Activated CD8-positive, alpha-beta T cell treated with anti-CD3 and anti-CD28 coated beads for 36 hours (primary cell): ENCODE results near the gene ZNF747. TPM values are rescaled to one million over a fixed set of nuclear protein-coding genes. Genes with fewer than 3 reads are reported as not detected.
A peak's percentile ranks its signal among the peaks of the same experiment; 100 is the strongest.

Source experiments
- ATAC-seq: fragments of 200-7000 bp; cut with Tn5 transposase; one replicate; pipeline ENCODE4 v1.10.0; 2021; ENCODE audit warnings: mild to moderate bottlenecking, moderate library complexity
- CTCF ChIA-PET: fragments of 350-600 bp; sonication (Branson Sonifier 250); formaldehyde crosslinking; loops from one replicate; lab custom pipeline; 2021; ENCODE audit warnings: antibody characterized with exemption; lab: Charles Lee
- POLR2A ChIA-PET: fragments of 350-600 bp; sonication (Branson Sonifier 250); formaldehyde crosslinking; loops from one replicate; lab custom pipeline; 2021; ENCODE audit warnings: antibody characterized with exemption; lab: Charles Lee
- DNase-seq: peaks from one replicate; pipeline ENCODE4 v3.0.0-alpha.2; 2020
- H3K27ac Mint-ChIP-seq: one replicate; pipeline ENCODE4 v1.8.0; 2021; ENCODE audit warnings: mild to moderate bottlenecking, mixed read lengths
- H3K27me3 Mint-ChIP-seq: one replicate; pipeline ENCODE4 v1.8.0; 2021; ENCODE audit warnings: mixed read lengths
- H3K36me3 Mint-ChIP-seq: one replicate; pipeline ENCODE4 v1.8.0; 2021; ENCODE audit warnings: low read depth, mixed read lengths
- H3K4me1 Mint-ChIP-seq: one replicate; pipeline ENCODE4 v1.8.0; 2021; ENCODE audit warnings: low read depth, mixed read lengths
- H3K4me3 Mint-ChIP-seq: one replicate; pipeline ENCODE4 v1.8.0; 2021; ENCODE audit warnings: mild to moderate bottlenecking, moderate library complexity, mixed read lengths
- H3K9me3 Mint-ChIP-seq: one replicate; pipeline ENCODE4 v1.8.0; 2021; ENCODE audit warnings: mixed read lengths
- intact Hi-C: fragments of 100-400 bp; cut with micrococcal nuclease; formaldehyde crosslinking; loops from one replicate; pipeline ENCODE4 v1.10.0; 2022
- total RNA-seq, 2 experiments: library from RNA; stranded (reverse); gene quantifications; one replicate each; pipeline ENCODE4 v1.2.3, GENCODE V29; 2021
- TF ChIP-seq, protein P1 (sequence below): fragments of 200-600 bp; IDR thresholded peaks from one replicate; pipeline ENCODE4 v1.8.0; 2022; ENCODE audit warnings: antibody characterized with exemption, mild to moderate bottlenecking

Gene ZNF747
- total RNA-seq, 2 experiments from 2014 or later: 6.7 to 7.9 TPM

DNA sequence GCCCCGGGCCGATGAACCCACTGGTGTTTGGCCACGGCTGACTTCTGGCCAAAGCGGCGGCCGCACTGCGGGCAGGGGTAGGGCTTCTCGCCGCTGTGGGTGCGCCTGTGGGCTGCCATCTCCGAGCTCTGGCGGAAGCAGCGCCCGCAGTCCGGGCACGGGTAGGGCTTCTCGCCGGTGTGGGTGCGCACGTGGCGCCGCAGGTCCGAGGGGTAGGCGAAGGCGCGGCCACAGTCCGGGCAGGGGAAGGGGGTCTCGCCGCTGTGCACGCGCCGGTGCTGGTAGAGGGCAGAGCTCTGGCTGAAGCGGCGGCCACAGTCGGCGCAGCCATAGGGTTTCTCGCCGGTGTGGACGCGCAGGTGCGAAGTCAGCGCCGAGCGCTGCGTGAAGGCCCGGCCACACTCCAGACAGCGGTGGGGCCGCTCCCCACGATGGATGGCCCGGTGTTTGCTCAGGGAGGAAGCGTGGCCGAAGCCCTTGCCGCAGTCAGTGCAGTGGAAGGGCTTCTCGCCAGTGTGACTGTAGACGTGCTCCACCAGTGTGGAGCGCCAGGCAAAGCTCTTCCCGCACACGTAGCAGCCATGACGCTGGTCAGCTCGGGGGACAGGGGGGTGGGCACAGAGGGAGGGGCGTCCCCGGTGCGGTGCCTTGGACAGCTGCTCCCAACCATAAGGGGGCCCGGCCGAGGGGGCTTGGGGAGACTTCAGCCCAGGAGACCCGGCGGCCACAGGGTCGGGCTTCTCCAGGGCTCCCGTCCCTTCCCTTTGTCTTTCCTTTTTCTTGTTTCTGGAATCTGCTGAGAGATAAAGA lies 20.9 kb upstream of the ZNF747 start:
- CTCF ChIA-PET: no interaction called here
- Mint-ChIP-seq H3K9me3 (no peaks in the 10 kb centered on the region), H3K4me3 (peak overlapping the region; percentile 88), H3K27ac (peak overlapping the region; percentile 60), H3K4me1 (peaks cover 56% of the 10 kb centered on the region), H3K27me3 (no peaks in the 10 kb centered on the region), H3K36me3 (peaks cover 39% of the 10 kb centered on the region)
- ATAC-seq (no peak), DNase-seq (no peak)
- intact Hi-C loops: loop anchor here (10.0 kb wide), 1 partner anchor 461 kb away; the partner anchor contains the start of genes TBX6 and YPEL3
- POLR2A ChIA-PET: interaction anchor here (1.0 to 1.6 kb wide), 4 partner anchors 17 to 53 kb away, joined by 3 to 10 read pairs (median 4); partner anchors contain the start of gene ZNF747
- TF ChIP-seq, protein P1, sequence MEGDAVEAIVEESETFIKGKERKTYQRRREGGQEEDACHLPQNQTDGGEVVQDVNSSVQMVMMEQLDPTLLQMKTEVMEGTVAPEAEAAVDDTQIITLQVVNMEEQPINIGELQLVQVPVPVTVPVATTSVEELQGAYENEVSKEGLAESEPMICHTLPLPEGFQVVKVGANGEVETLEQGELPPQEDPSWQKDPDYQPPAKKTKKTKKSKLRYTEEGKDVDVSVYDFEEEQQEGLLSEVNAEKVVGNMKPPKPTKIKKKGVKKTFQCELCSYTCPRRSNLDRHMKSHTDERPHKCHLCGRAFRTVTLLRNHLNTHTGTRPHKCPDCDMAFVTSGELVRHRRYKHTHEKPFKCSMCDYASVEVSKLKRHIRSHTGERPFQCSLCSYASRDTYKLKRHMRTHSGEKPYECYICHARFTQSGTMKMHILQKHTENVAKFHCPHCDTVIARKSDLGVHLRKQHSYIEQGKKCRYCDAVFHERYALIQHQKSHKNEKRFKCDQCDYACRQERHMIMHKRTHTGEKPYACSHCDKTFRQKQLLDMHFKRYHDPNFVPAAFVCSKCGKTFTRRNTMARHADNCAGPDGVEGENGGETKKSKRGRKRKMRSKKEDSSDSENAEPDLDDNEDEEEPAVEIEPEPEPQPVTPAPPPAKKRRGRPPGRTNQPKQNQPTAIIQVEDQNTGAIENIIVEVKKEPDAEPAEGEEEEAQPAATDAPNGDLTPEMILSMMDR: no peak

DNA sequence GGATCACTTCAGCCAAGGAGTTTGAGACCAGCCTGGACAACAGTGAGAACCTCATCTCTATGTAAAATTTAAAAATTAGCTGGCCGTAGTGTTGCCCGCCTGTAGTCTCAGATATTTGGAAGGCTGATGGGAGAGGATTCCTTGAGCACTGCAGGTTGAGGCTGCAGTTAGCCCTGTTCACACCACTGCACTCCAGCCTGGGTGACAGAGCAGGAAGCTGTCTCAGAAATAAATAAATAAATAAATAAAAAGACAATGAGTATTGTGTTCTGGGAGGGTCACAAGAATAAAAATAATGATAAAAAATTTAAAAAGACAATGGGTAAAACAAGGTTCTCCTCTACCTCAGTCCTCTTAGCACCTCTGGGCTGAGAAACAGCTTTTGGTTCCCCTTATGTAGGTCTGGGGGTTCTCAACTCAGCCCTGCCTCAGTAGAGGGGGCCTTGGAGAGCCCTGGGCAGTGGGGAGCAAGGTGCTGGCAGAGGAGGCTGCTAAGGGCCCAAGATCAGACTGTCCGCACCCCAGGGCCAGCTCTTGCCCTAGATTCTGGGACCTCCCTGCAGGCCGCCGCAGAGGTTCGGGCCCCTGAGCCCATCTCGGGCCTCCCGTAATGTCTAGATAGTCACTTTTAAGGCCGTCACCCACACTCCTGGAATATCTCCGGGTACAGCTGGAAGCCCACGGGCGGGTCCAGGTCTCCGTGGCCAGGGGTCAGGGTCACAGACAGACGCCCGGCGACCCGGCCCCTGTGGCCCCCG lies 20.1 kb upstream of the ZNF747 start:
- H3K36me3 Mint-ChIP-seq: peaks cover 39% of the 10 kb centered on the region
- ChIA-PET POLR2A (interaction anchor here (1.0 to 1.6 kb wide), 5 partner anchors 16 to 54 kb away, joined by 3 to 10 read pairs (median 4); partner anchors contain the start of gene ZNF747), CTCF (interaction anchor here (1.1 kb wide), 1 partner anchor 13 kb away, joined by 3 read pairs; no protein-coding TSS in a partner anchor)
- DNase-seq: no peak
- ATAC-seq: no peak
- H3K9me3 Mint-ChIP-seq: no peaks in the 10 kb centered on the region
- H3K27ac Mint-ChIP-seq: peak overlapping the region; percentile 94
- TF ChIP-seq, protein P1: no peak
- no peak overlapping the region for H3K4me3 Mint-ChIP-seq
- H3K4me1 Mint-ChIP-seq: peaks cover 58% of the 10 kb centered on the region
- H3K27me3 Mint-ChIP-seq: no peaks in the 10 kb centered on the region
- intact Hi-C loops: loop anchor here (10.0 kb wide), 1 partner anchor 460 kb away; the partner anchor contains the start of genes TBX6 and YPEL3

DNA sequence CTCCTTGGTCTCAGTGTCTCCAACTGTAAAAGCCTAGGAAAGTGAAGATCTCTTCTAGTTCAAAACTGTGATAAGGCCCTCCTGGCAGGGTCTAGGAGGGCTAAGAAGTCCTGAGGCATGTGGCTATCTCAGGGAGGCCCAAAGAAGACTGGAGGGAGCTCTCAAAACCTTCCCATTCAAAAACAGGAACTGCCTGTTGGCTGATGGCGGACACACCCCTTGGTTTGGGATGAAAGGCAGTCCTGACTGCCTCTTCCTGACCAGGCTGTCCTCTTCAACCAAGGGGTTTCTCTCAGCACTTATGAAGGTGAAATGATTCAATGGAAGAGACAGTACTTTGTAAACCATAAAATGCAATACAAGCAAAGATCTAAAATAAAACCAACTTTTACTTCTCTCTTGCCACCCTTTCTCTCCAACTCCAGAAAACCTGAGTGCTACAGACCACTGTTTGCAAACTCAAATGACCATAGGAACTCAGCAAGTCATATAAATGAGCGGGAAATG lies 18.8 kb upstream of the ZNF747 start:
- DNase-seq (no peak), ATAC-seq (no peak)
- peaks cover 39% of the 10 kb centered on the region for H3K36me3 Mint-ChIP-seq
- TF ChIP-seq, protein P1: no peak
- H3K4me3 Mint-ChIP-seq: no peak overlapping the region
- H3K4me1 Mint-ChIP-seq: peaks cover 58% of the 10 kb centered on the region
- intact Hi-C loops: loop anchor here (10.0 kb wide), 1 partner anchor 459 kb away; the partner anchor contains the start of genes TBX6 and YPEL3
- ChIA-PET CTCF (interaction anchor here (1.1 to 1.2 kb wide), 2 partner anchors 14 to 32 kb away, joined by 3 read pairs; partner anchors contain the start of gene ZNF785), POLR2A (interaction anchor here (0.6 to 2.2 kb wide), 4 partner anchors 12 to 25 kb away, joined by 3 to 17 read pairs (median 4); partner anchors contain the start of gene ZNF747)
- H3K27me3 Mint-ChIP-seq: no peaks in the 10 kb centered on the region
- no peaks in the 10 kb centered on the region for H3K9me3 Mint-ChIP-seq
- peak overlapping the region; percentile 94 for H3K27ac Mint-ChIP-seq

DNA sequence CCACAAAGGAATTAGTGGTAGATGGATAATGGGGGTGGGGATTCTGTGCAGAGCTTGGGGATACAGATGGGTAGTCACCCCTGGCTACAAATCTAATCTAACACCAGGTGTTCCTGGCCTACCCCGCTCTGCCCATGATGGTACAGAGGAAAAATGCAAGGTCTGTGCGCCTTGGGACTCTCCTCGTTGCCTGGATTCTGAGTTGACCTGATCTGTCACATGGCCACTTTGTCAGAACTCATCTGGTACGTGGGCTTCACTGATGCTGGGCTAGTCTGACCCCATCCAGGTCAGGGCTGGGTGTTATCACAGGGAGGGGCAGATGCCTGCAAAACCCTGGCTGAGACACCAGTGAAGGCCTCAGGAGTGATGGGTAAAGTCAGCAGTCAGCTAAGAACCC lies 18.3 kb upstream of the ZNF747 start:
- Mint-ChIP-seq H3K4me1 (peaks cover 59% of the 10 kb centered on the region), H3K9me3 (no peaks in the 10 kb centered on the region), H3K27ac (peak overlapping the region; percentile 94), H3K4me3 (no peak overlapping the region), H3K27me3 (no peaks in the 10 kb centered on the region), H3K36me3 (peaks cover 39% of the 10 kb centered on the region)
- CTCF ChIA-PET: interaction anchor here (1.2 kb wide), 1 partner anchor 33 kb away, joined by 3 read pairs; the partner anchor contains the start of gene ZNF785
- DNase-seq (no peak), ATAC-seq (no peak)
- TF ChIP-seq, protein P1: no peak
- intact Hi-C loops: loop anchor here (10.0 kb wide), 1 partner anchor 458 kb away; the partner anchor contains the start of genes TBX6 and YPEL3
- POLR2A ChIA-PET: interaction anchor here (0.6 to 2.2 kb wide), 7 partner anchors 13 to 155 kb away, joined by 3 to 17 read pairs (median 3); partner anchors contain the start of gene ZNF747
